HL-60/S4 (cell line): ENCODE results near the gene MYH14.

Source experiments
- in situ Hi-C: fragments of 300-500 bp; cut with MboI; formaldehyde crosslinking; loops from 2 replicates; pipeline ENCODE4 v1.14.3; 2022; ENCODE audit warnings: low sequenced_read_pairs

Gene MYH14

GRCh38 chr19:50192463-50193211, 10.8 kb upstream of the MYH14 start:
- in situ Hi-C loops, result no loop called here

GRCh38 chr19:50195224-50195623, 8.2 kb upstream of the MYH14 start:
- in situ Hi-C loops, result no loop called here

- in situ Hi-C loops, result no loop called here
Measured at GRCh38 chr19:50196322-50196932, 7.0 kb upstream of the MYH14 start.

- in situ Hi-C loops, result no loop called here
Measured at GRCh38 chr19:50197348-50197747, 6.1 kb upstream of the MYH14 start.

GRCh38 chr19:50198431-50199258, 4.8 kb upstream of the MYH14 start:
- in situ Hi-C loops, result no loop called here

GRCh38 chr19:50199259-50199555, 4.2 kb upstream of the MYH14 start:
- in situ Hi-C loops, result no loop called here

GRCh38 chr19:50202386-50202785, 1.0 kb upstream of the MYH14 start:
- in situ Hi-C loops, result no loop called here

GRCh38 chr19:50202962-50203280, 501 bp upstream of the MYH14 start:
- in situ Hi-C loops, result no loop called here

- in situ Hi-C loops, result no loop called here
Measured at GRCh38 chr19:50204081-50204428, 633 bp downstream of the MYH14 start.

GRCh38 chr19:50204811-50205675, 1.6 kb downstream of the MYH14 start:
- in situ Hi-C loops, result no loop called here

- in situ Hi-C loops, result no loop called here
Measured at GRCh38 chr19:50205681-50206138, 2.3 kb downstream of the MYH14 start.

GRCh38 chr19:50206191-50206590, 2.8 kb downstream of the MYH14 start:
- in situ Hi-C loops, result no loop called here

GRCh38 chr19:50207730-50208129, 4.3 kb downstream of the MYH14 start:
- in situ Hi-C loops, result no loop called here

- in situ Hi-C loops, result no loop called here
Measured at GRCh38 chr19:50209131-50209530, 5.7 kb downstream of the MYH14 start.

GRCh38 chr19:50210425-50210824, 7.0 kb downstream of the MYH14 start:
- in situ Hi-C loops, result no loop called here

- in situ Hi-C loops, result no loop called here
Measured at GRCh38 chr19:50213925-50214324, 10.5 kb downstream of the MYH14 start.

- in situ Hi-C loops, result no loop called here
Measured at GRCh38 chr19:50214699-50215543, 11.5 kb downstream of the MYH14 start.

GRCh38 chr19:50215820-50216219, 12.4 kb downstream of the MYH14 start:
- in situ Hi-C loops, result no loop called here

GRCh38 chr19:50221087-50221486, 17.7 kb downstream of the MYH14 start:
- in situ Hi-C loops, result no loop called here

GRCh38 chr19:50222691-50223438, 19.4 kb downstream of the MYH14 start:
- in situ Hi-C loops, result no loop called here
